K562 (cell line): Measurements from ENCODE around the gene SLAIN2. TPM values are rescaled to one million over a fixed set of nuclear protein-coding genes. Genes with fewer than 3 reads are reported as not detected.

Source experiments
- ATAC-seq: fragments of 200-7000 bp; cut with Tn5 transposase; 3 replicates; pipeline ENCODE4 v1.9.1; 2020; ENCODE audit warnings: moderate library complexity
- BruUV-seq: library from RNA; stranded (reverse); fragments of 400-500 nt; replicated peaks from 2 replicates; lab custom pipeline; 2021; lab: Mats Ljungman, UMichigan
- CTCF ChIA-PET: fragments of 300-600 bp; formaldehyde crosslinking; extraction: SDS; loops from one replicate; lab custom pipeline; 2021; ENCODE audit warnings: low intra/inter-chr PET ratio; lab: Yijun Ruan, JAX
- POLR2A ChIA-PET: fragments of 300-600, 350-650 bp; sonication (Branson Sonifier 250); formaldehyde crosslinking; extraction: SDS; loops from one replicate; lab custom pipeline; 2021; ENCODE audit warnings: antibody characterized with exemption, inconsistent platforms; lab: Yijun Ruan, JAX
- DNase-seq, 4 experiments: peaks; one replicate each; pipeline versions ENCODE4 v3.0.0 to v3.0.0-alpha.2; 2011 to 2018; ENCODE audit warnings: low spot score in 3 of 4, mixed read lengths in 3 of 4; ENCODE audit errors: extremely low read depth in 1 of 4
- FAIRE-seq: peaks from 2 replicates; lab custom pipeline; 2011; peaks lifted over from hg19 to GRCh38; lab: Jason Lieb, UNC
- H2AFZ ChIP-seq: 2 replicates; pipeline ENCODE4 v1.6.0; 2011; ENCODE audit warnings: low read depth, low read length, control low read depth, inconsistent platforms
- H3K27ac ChIP-seq: fragments of 200-600 bp; 3 replicates; pipeline ENCODE4 v1.8.0; 2011; ENCODE audit warnings: low read depth, mild to moderate bottlenecking, control low read depth, inconsistent platforms, low read length, moderate library complexity, mixed read lengths; ENCODE audit errors: extremely low read depth
- H3K27me3 ChIP-seq, 2 experiments: fragments of 300-600 bp in 1 of 2; 2 replicates in 1 of 2; 3 replicates in 1 of 2; pipeline versions ENCODE4 v1.6.0 to v1.8.0; 2011; ENCODE audit warnings: inconsistent platforms in 2 of 2, low read length in 2 of 2, mild to moderate bottlenecking in 1 of 2, mixed read lengths in 1 of 2, moderate library complexity in 1 of 2; ENCODE audit not compliant: control insufficient read depth in 2 of 2, insufficient read depth in 2 of 2
- H3K36me3 ChIP-seq: fragments of 300-600 bp; 3 replicates; pipeline ENCODE4 v1.8.0; 2011; ENCODE audit warnings: mild to moderate bottlenecking, low read length, inconsistent platforms; ENCODE audit not compliant: control insufficient read depth, insufficient read depth
- H3K4me1 ChIP-seq, 2 experiments: fragments of 200-600 bp in 1 of 2; replicated peaks in 1 of 2; 2 replicates in 1 of 2; 3 replicates in 1 of 2; pipeline versions ENCODE4 v1.5.1 to v1.8.0; 2011; ENCODE audit warnings: inconsistent platforms in 2 of 2, low read length in 2 of 2, mild to moderate bottlenecking in 1 of 2, mixed read lengths in 1 of 2, moderate library complexity in 1 of 2; ENCODE audit not compliant: control insufficient read depth in 2 of 2, insufficient read depth in 2 of 2
- H3K4me2 ChIP-seq: 2 replicates; pipeline ENCODE4 v1.6.1; 2011; ENCODE audit warnings: low read length, control low read depth, inconsistent platforms, mixed read lengths; ENCODE audit not compliant: insufficient read depth
- H3K4me3 ChIP-seq: fragments of 200-600 bp; sonication (generic), shearing (Covaris generic); 2 replicates; pipeline ENCODE4 v1.5.1; 2016; ENCODE audit warnings: control low read depth, inconsistent platforms
- H3K79me2 ChIP-seq: fragments of 200-600 bp; 3 replicates; pipeline ENCODE4 v1.8.0; 2011; ENCODE audit warnings: low read length, inconsistent platforms; ENCODE audit not compliant: control insufficient read depth, insufficient read depth
- H3K9ac ChIP-seq, 2 experiments: 2 replicates each; pipeline versions ENCODE4 v1.6.0 to v1.6.1; 2011; ENCODE audit warnings: low read depth in 2 of 2, low read length in 2 of 2, control low read depth in 1 of 2, inconsistent platforms in 1 of 2, mild to moderate bottlenecking in 1 of 2, mixed read lengths in 1 of 2; ENCODE audit not compliant: insufficient read depth in 1 of 2
- H3K9me1 ChIP-seq: one replicate; pipeline ENCODE4 v1.6.0; 2011; ENCODE audit warnings: inconsistent platforms, mild to moderate bottlenecking, low read length, moderate library complexity; ENCODE audit not compliant: control insufficient read depth, insufficient read depth
- H3K9me3 ChIP-seq: replicated peaks from 2 replicates; pipeline ENCODE4 v1.5.1; 2011; ENCODE audit warnings: low read depth, low read length, inconsistent platforms; ENCODE audit not compliant: control insufficient read depth, insufficient read depth
- H4K20me1 ChIP-seq: replicated peaks from 2 replicates; pipeline ENCODE4 v1.6.1; 2011; ENCODE audit warnings: low read length, inconsistent platforms, mixed read lengths; ENCODE audit not compliant: control insufficient read depth, insufficient read depth
- BHLHE40 ChIP-seq: IDR thresholded peaks from 2 replicates; pipeline ENCODE4 v1.6.1; 2011; ENCODE audit warnings: low read length, improper control_type of control experiment
- CBX5 ChIP-seq: IDR thresholded peaks from 2 replicates; pipeline ENCODE4 v1.6.1; 2014; ENCODE audit warnings: low read depth, borderline replicate concordance
- NFIC ChIP-seq: fragments of 450-650 bp; IDR thresholded peaks from 2 replicates; pipeline ENCODE4 v1.6.1; 2017; ENCODE audit warnings: mild to moderate bottlenecking, inconsistent platforms
- POLR2AphosphoS2 ChIP-seq: IDR thresholded peaks from 2 replicates; pipeline ENCODE4 v1.6.1; 2012; ENCODE audit warnings: low read length, improper control_type of control experiment
- WHSC1 ChIP-seq: IDR thresholded peaks from one replicate; pipeline ENCODE4 v1.6.1; 2012; ENCODE audit warnings: low read length, control low read depth, inconsistent platforms
- ZNF140 ChIP-seq: fragments of 250-450 bp; sonication (Bioruptor Pico); IDR thresholded peaks from 2 replicates; pipeline ENCODE4 v1.8.0; 2021; ENCODE audit warnings: moderate library complexity, mild to moderate bottlenecking, inconsistent platforms
- WGBS: fragments of 100-300 bp; shearing (Covaris generic); methylation state at CpG from one replicate; pipeline ENCODE4 v1.1.6; 2016; ENCODE audit warnings: low coverage, mixed read lengths; ENCODE audit not compliant: insufficient coverage; ENCODE audit errors: missing lambda C conversion rate; 5-methylcytosine and 5-hydroxymethylcytosine counted together
- in situ Hi-C: fragments of 300-500 bp; cut with MboI; formaldehyde crosslinking; loops from 4 replicates; pipeline ENCODE4 v1.15.0; 2018; ENCODE audit warnings: inconsistent platforms, mixed read lengths
- intact Hi-C: fragments of 100-400 bp; cut with micrococcal nuclease; formaldehyde crosslinking; loops from 2 replicates; pipeline ENCODE4 v1.14.2; 2022
- polyA plus RNA-seq, 8 experiments: library from polyadenylated mRNA; depleted of rRNA in 4 of 8; stranded (reverse) in 5 of 8; unstranded in 3 of 8; fragments of >200 nt; fragmentation: Nextera tagmentation in 2 of 8; fragmentation: Illumina TruSeq in 1 of 8; extraction: Ambion mirVana in 2 of 8; extraction: Trizol in 1 of 8; gene quantifications; 2 replicates each; pipeline versions ENCODE4 v1.2.1 to v1.2.3, GENCODE V29; 2011 to 2014; ENCODE audit warnings: inconsistent platforms in 1 of 8, missing spikeins in 1 of 8
- total RNA-seq, 7 experiments: library from RNA; depleted of rRNA in 6 of 7; stranded (reverse); fragments of >200 nt in 6 of 7; fragmentation: Illumina TruSeq in 2 of 7; extraction: Trizol in 2 of 7; gene quantifications; 2 replicates each; pipeline versions ENCODE4 v1.2.1 to v1.2.3, GENCODE V29; 2011 to 2021; ENCODE audit warnings: low replicate concordance in 1 of 7
- TF ChIP-seq, protein P1 (sequence below), 2 experiments: IDR thresholded peaks in 1 of 2; conservative IDR thresholded peaks in 1 of 2; 2 replicates each; pipeline ENCODE4 v1.6.1; 2016; ENCODE audit warnings: low read depth in 2 of 2, mild to moderate bottlenecking in 1 of 2, missing compliant biosample characterization in 1 of 2, missing genetic modification characterization in 1 of 2, moderate library complexity in 1 of 2

SLAIN2 gene
- total and polyA plus RNA-seq, 9 of the 15 experiments (the other 6 are each of a cell fraction or from before 2014, with no cell fraction given) = 3.5 to 116 (median 35.0) TPM

DNA sequence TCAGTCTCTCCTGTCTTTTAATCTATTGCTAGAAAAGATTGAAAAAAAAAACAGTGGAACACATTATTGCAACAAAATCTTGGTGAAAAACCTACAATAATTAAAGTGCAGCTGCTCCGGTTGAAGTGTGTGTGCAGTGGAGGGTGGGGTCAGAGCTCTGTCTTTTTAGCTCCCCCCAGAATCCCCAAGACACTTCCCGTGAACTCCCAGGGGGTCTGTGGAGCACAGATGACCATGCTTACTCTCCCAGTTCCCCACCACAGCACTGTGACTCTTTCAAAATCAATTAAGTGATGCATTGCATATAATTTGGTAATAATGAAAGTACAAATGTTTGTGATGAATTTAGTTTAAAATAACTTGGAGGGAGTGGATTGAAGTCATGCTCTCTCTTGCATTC lies 126.1 kb downstream of the SLAIN2 start:
- CTCF ChIA-PET = no interaction called here
- in situ Hi-C loops = no loop called here
- POLR2A ChIA-PET = interaction anchor here (1.6 kb wide), 1 partner anchor 10 kb away, joined by 5 read pairs; no protein-coding TSS in a partner anchor
- BruUV-seq = no TSS peak
- Histone ChIP-seq H3K27me3 (no peaks in the 10 kb centered on the region; a peak in 1 of 5 replicates), H3K4me3 (no peak overlapping the region), H3K4me1 (no peaks in the 10 kb centered on the region), H3K9me3 (no peaks in the 10 kb centered on the region), H3K9me1 (no peaks in the 10 kb centered on the region), H2AFZ (no peak overlapping the region), H3K27ac (no peak overlapping the region), H4K20me1 (no peaks in the 10 kb centered on the region), H3K79me2 (no peaks in the 10 kb centered on the region), H3K4me2 (no peak overlapping the region), H3K36me3 (no peaks in the 10 kb centered on the region), H3K9ac (no peak overlapping the region)
- TF ChIP-seq BHLHE40 (no peak), CBX5 (no peak), WHSC1 (no peak), ZNF140 (CRISPR knock-in tag) (no peak)
- no peak for FAIRE-seq
- 20% methylated on average over 2 of the region's 2 CpGs for WGBS
- intact Hi-C loops = no loop called here
- no peak for DNase-seq
- ATAC-seq = no peak

DNA sequence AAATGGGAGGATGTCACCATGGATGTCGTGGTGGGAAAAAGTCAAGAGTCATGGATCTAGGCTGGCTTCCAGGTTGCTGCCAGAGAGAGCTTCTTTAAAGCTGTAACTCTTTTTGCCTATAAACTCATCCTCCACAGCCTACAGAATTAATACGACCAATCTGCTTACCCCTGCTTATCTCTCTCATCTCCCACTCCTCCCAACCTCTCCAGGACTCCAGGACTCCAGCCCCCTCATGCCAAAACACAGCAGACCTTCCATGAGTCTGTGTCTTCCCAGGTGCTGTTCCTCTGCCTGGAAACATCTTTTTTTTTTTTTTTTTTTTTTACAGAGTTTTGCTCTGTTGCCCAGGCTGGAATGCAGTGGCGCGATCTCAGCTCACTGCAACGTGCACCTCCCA lies 126.6 kb downstream of the SLAIN2 start:
- no peak overlapping the region for H3K4me3 ChIP-seq
- H3K9ac ChIP-seq = no peak overlapping the region
- no peaks in the 10 kb centered on the region; a peak in 1 of 5 replicates for H3K27me3 ChIP-seq
- no peaks in the 10 kb centered on the region for H3K9me3 ChIP-seq
- no peaks in the 10 kb centered on the region for H3K9me1 ChIP-seq
- in situ Hi-C loops (no loop called here), intact Hi-C loops (no loop called here)
- ATAC-seq (no peak), DNase-seq (no peak), FAIRE-seq (no peak)
- no peak for TF ChIP-seq POLR2AphosphoS2
- peak; percentile 16; the same call in 1 of the 2 replicates for TF ChIP-seq NFIC
- TF ChIP-seq, protein P1, sequence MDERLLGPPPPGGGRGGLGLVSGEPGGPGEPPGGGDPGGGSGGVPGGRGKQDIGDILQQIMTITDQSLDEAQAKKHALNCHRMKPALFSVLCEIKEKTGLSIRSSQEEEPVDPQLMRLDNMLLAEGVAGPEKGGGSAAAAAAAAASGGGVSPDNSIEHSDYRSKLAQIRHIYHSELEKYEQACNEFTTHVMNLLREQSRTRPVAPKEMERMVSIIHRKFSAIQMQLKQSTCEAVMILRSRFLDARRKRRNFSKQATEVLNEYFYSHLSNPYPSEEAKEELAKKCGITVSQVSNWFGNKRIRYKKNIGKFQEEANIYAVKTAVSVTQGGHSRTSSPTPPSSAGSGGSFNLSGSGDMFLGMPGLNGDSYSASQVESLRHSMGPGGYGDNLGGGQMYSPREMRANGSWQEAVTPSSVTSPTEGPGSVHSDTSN (CRISPR knock-in tag; IDR thresholded peaks at IDR 0.05; ENCODE audit: low read depth) = no peak
- TF ChIP-seq, protein P1 (tag; conservative IDR thresholded peaks at IDR 0.05; ENCODE audit: low read depth) = 0 out of 2 replicates have a peak, but pooled peaks have one; percentile 26
- H3K27ac ChIP-seq = no peak overlapping the region
- WGBS = 11% methylated on average over 2 of the region's 5 CpGs
- no peaks in the 10 kb centered on the region for H3K79me2 ChIP-seq
- no peak overlapping the region for H2AFZ ChIP-seq
- H3K4me1 ChIP-seq = no peaks in the 10 kb centered on the region
- H3K36me3 ChIP-seq = no peaks in the 10 kb centered on the region
- no peaks in the 10 kb centered on the region for H4K20me1 ChIP-seq
- no peak overlapping the region for H3K4me2 ChIP-seq
- POLR2A ChIA-PET = interaction anchor here (1.6 kb wide), 1 partner anchor 10 kb away, joined by 5 read pairs; no protein-coding TSS in a partner anchor
- BruUV-seq = no TSS peak
- CTCF ChIA-PET = no interaction called here
